ENCODE data around the gene STAG1.

DNA sequence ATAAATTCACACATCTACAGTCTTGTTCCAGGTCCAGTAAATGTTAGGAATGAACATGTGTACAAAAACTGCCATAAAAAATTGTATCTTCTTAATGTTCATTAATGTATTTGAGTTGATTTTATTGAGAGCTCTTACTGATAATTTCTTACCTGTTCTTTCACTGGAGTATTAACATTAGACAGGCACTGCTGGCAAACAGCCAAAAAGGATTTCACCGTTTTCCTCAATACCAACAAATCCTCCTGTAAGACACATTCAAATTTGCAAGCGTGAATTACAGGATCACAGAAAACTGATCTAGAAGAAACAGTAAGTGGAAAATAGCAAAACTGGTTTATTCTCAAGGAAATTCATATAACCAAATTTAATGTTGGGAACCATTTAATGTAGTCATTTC is 374.7 kb downstream of the STAG1 start:
- TF ChIP-seq MECOM (CRISPR knock-in tag; IDR thresholded peaks at IDR 0.05) (no peak), CTCF (IDR thresholded peaks at IDR 0.05 in 2 of 3, conservative IDR thresholded peaks at IDR 0.05 in 1 of 3; ENCODE audit: insufficient read depth in 2 of 3, low read depth in 1 of 3, low read length in 3 of 3) (no peak)
- TF ChIP-seq, protein P1, sequence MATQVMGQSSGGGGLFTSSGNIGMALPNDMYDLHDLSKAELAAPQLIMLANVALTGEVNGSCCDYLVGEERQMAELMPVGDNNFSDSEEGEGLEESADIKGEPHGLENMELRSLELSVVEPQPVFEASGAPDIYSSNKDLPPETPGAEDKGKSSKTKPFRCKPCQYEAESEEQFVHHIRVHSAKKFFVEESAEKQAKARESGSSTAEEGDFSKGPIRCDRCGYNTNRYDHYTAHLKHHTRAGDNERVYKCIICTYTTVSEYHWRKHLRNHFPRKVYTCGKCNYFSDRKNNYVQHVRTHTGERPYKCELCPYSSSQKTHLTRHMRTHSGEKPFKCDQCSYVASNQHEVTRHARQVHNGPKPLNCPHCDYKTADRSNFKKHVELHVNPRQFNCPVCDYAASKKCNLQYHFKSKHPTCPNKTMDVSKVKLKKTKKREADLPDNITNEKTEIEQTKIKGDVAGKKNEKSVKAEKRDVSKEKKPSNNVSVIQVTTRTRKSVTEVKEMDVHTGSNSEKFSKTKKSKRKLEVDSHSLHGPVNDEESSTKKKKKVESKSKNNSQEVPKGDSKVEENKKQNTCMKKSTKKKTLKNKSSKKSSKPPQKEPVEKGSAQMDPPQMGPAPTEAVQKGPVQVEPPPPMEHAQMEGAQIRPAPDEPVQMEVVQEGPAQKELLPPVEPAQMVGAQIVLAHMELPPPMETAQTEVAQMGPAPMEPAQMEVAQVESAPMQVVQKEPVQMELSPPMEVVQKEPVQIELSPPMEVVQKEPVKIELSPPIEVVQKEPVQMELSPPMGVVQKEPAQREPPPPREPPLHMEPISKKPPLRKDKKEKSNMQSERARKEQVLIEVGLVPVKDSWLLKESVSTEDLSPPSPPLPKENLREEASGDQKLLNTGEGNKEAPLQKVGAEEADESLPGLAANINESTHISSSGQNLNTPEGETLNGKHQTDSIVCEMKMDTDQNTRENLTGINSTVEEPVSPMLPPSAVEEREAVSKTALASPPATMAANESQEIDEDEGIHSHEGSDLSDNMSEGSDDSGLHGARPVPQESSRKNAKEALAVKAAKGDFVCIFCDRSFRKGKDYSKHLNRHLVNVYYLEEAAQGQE (IDR thresholded peaks at IDR 0.05; ENCODE audit: borderline replicate concordance): no peak
- TF ChIP-seq, protein P1 (CRISPR knock-in tag; IDR thresholded peaks at IDR 0.05; ENCODE audit: low read depth): no peak

Measured in K562 (cell line).